HepG2 (cell line): ENCODE measurements around the gene RRAS2. TPM values are rescaled to one million over a fixed set of nuclear protein-coding genes. Genes with fewer than 3 reads are reported as not detected.

ENCODE experiments used
- ATAC-seq: fragments of 200-7000 bp; cut with Tn5 transposase; 3 replicates; pipeline ENCODE4 v1.9.1; 2020; ENCODE audit warnings: mild to moderate bottlenecking, moderate library complexity
- BruUV-seq: library from RNA; stranded (reverse); fragments of 400-500 nt; replicated peaks from 2 replicates; lab custom pipeline; 2021; lab: Mats Ljungman, UMichigan
- CTCF ChIA-PET: fragments of 300-600 bp; formaldehyde crosslinking; extraction: SDS; loops from one replicate; lab custom pipeline; 2021; ENCODE audit warnings: low total read pairs, inconsistent platforms, low intra/inter-chr PET ratio; lab: Yijun Ruan, JAX
- POLR2A ChIA-PET: fragments of 350-600 bp; sonication (Branson Sonifier 250); formaldehyde crosslinking; loops from one replicate; lab custom pipeline; 2020; ENCODE audit warnings: antibody characterized with exemption, inconsistent platforms; lab: Yijun Ruan, JAX
- DNase-seq: peaks from one replicate; pipeline ENCODE4 v3.0.0-alpha.2; 2015; ENCODE audit warnings: low spot score
- FAIRE-seq: peaks from 3 replicates; lab custom pipeline; 2011; peaks lifted over from hg19 to GRCh38; lab: Jason Lieb, UNC
- H2AFZ ChIP-seq: one replicate; pipeline ENCODE4 v1.6.1; 2011; ENCODE audit warnings: low read length, inconsistent platforms
- H3K27ac ChIP-seq: fragments of 300-600 bp; 3 replicates; pipeline ENCODE4 v1.8.0; 2011; ENCODE audit warnings: mixed run types, mild to moderate bottlenecking, mixed read lengths, low read length, inconsistent platforms; ENCODE audit not compliant: insufficient read depth; ENCODE audit errors: extremely low read length
- H3K27me3 ChIP-seq, 2 experiments: fragments of 200-600 bp in 1 of 2; 2 replicates in 1 of 2; 3 replicates in 1 of 2; pipeline versions ENCODE4 v1.6.0 to v1.8.0; 2011; ENCODE audit warnings: low read length in 2 of 2, mild to moderate bottlenecking in 2 of 2, moderate library complexity in 2 of 2, inconsistent platforms in 1 of 2; ENCODE audit not compliant: insufficient read depth in 2 of 2, control insufficient read depth in 1 of 2
- H3K36me3 ChIP-seq, 2 experiments: fragments of 200-600 bp in 1 of 2; replicated peaks in 1 of 2; 2 replicates in 1 of 2; 3 replicates in 1 of 2; pipeline versions ENCODE4 v1.5.1 to v1.8.0; 2011; ENCODE audit warnings: low read length in 2 of 2, inconsistent platforms in 1 of 2; ENCODE audit not compliant: insufficient read depth in 2 of 2, control insufficient read depth in 1 of 2
- H3K4me1 ChIP-seq: 2 replicates; pipeline ENCODE4 v1.5.1; 2012; ENCODE audit warnings: low read length, inconsistent platforms; ENCODE audit not compliant: insufficient read depth
- H3K4me2 ChIP-seq: 2 replicates; pipeline ENCODE4 v1.6.0; 2011; ENCODE audit warnings: low read depth, low read length, inconsistent platforms
- H3K4me3 ChIP-seq, 3 experiments: fragments of 200-600 bp in 1 of 3; sonication (generic), shearing (Covaris generic) in 1 of 3; replicated peaks in 1 of 3; 2 replicates each; pipeline ENCODE4 v1.5.1; 2011 to 2016; ENCODE audit warnings: low read length in 3 of 3, inconsistent platforms in 2 of 3, low read depth in 2 of 3, mild to moderate bottlenecking in 2 of 3, control low read depth in 1 of 3, mixed read lengths in 1 of 3; ENCODE audit not compliant: insufficient read depth in 1 of 3
- H3K79me2 ChIP-seq: one replicate; pipeline ENCODE4 v1.6.1; 2011; ENCODE audit warnings: low read length, inconsistent platforms; ENCODE audit not compliant: insufficient read depth
- H3K9ac ChIP-seq: 2 replicates; pipeline ENCODE4 v1.6.0; 2011; ENCODE audit warnings: mild to moderate bottlenecking, low read depth, low read length, inconsistent platforms; ENCODE audit not compliant: insufficient read depth
- H3K9me3 ChIP-seq: 2 replicates; pipeline ENCODE4 v1.5.1; 2012; ENCODE audit warnings: mild to moderate bottlenecking, low read length
- H4K20me1 ChIP-seq: 2 replicates; pipeline ENCODE4 v1.6.0; 2011; ENCODE audit warnings: inconsistent platforms, mild to moderate bottlenecking, low read length, moderate library complexity; ENCODE audit not compliant: insufficient read depth
- ATF7-NPFF ChIP-seq: sonication (generic); formaldehyde crosslinking; IDR thresholded peaks from 2 replicates; pipeline ENCODE4 v1.8.1; 2023; ENCODE audit warnings: mild to moderate bottlenecking, low read depth, missing genetic modification reagents, moderate library complexity
- CERS6 ChIP-seq: sonication (generic); formaldehyde crosslinking; IDR thresholded peaks from 2 replicates; pipeline ENCODE4 v1.5.0; 2020; ENCODE audit warnings: missing genetic modification reagents
- JARID2 ChIP-seq: sonication (generic); formaldehyde crosslinking; IDR thresholded peaks from 2 replicates; pipeline ENCODE4 v1.8.1; 2023; ENCODE audit warnings: missing genetic modification reagents, inconsistent platforms; ENCODE audit not compliant: insufficient replicate concordance
- RARG ChIP-seq: sonication (generic); formaldehyde crosslinking; IDR thresholded peaks from 2 replicates; pipeline ENCODE4 v1.4.0; 2020; ENCODE audit warnings: low read depth, mild to moderate bottlenecking, missing genetic modification reagents
- RNF2 ChIP-seq: fragments of 450-650 bp; conservative IDR thresholded peaks from 2 replicates; pipeline ENCODE4 v1.6.1; 2016; ENCODE audit warnings: low read depth
- RXRA ChIP-seq: sonication (generic); formaldehyde crosslinking; IDR thresholded peaks from 2 replicates; pipeline ENCODE4 v1.5.1; 2020; ENCODE audit warnings: missing genetic modification reagents
- TRIM24 ChIP-seq: sonication (generic); formaldehyde crosslinking; IDR thresholded peaks from 2 replicates; pipeline ENCODE4 v1.8.0; 2022; ENCODE audit warnings: mild to moderate bottlenecking, missing genetic modification reagents
- ZNF3 ChIP-seq: IDR thresholded peaks from 2 replicates; pipeline ENCODE4 v1.7.0; 2017; ENCODE audit warnings: inconsistent platforms
- ZNF33A ChIP-seq: sonication (generic); formaldehyde crosslinking; IDR thresholded peaks from 2 replicates; pipeline ENCODE4 v1.5.1; 2020; ENCODE audit warnings: missing genetic modification reagents, mild to moderate bottlenecking, moderate library complexity, borderline replicate concordance
- ZNF432 ChIP-seq: sonication (generic); formaldehyde crosslinking; IDR thresholded peaks from 2 replicates; pipeline ENCODE4 v1.5.0; 2020; ENCODE audit warnings: missing genetic modification reagents, mild to moderate bottlenecking, borderline replicate concordance
- ZUFSP ChIP-seq: sonication (generic); formaldehyde crosslinking; IDR thresholded peaks from 2 replicates; pipeline ENCODE4 v1.9.0; 2021; ENCODE audit warnings: missing genetic modification reagents, mild to moderate bottlenecking, borderline replicate concordance
- WGBS: methylation state at CpG from one replicate; pipeline ENCODE4 v1.1.6; 2017; ENCODE audit warnings: low lambda C conversion rate; 5-methylcytosine and 5-hydroxymethylcytosine counted together
- in situ Hi-C: cut with HindIII; loops from 2 replicates; pipeline ENCODE4 v1.10.0; 2017; ENCODE audit warnings: low pct_unique_long_range_greater_than_20kb; ENCODE audit not compliant: extremely low pct_ligation_motif_present
- intact Hi-C: fragments of 100-400 bp; cut with micrococcal nuclease; formaldehyde crosslinking; loops from one replicate; pipeline ENCODE4 v1.10.0; 2022; ENCODE audit not compliant: unreplicated experiment
- polyA plus RNA-seq, 8 experiments: library from polyadenylated mRNA; depleted of rRNA in 3 of 8; stranded (reverse) in 7 of 8; unstranded in 1 of 8; fragments of >200 nt; fragmentation: Illumina TruSeq in 4 of 8; extraction: Trizol in 4 of 8; gene quantifications; 2 replicates each; pipeline versions ENCODE4 v1.2.1 to v1.2.3, GENCODE V29; 2011 to 2016; ENCODE audit warnings: low read depth in 4 of 8, missing spikeins in 1 of 8, mixed read lengths in 1 of 8; ENCODE audit not compliant: insufficient read depth in 1 of 8
- total RNA-seq, 5 experiments: library from RNA; depleted of rRNA; stranded (reverse); fragments of >200 nt; fragmentation: Illumina TruSeq; extraction: Trizol; gene quantifications; 2 replicates each; pipeline ENCODE4 v1.2.3, GENCODE V29; 2016; ENCODE audit warnings: low read depth in 1 of 5
- TF ChIP-seq, protein P1 (sequence below), 2 experiments: sonication (generic) in 1 of 2; formaldehyde crosslinking in 1 of 2; IDR thresholded peaks; 2 replicates each; pipeline versions ENCODE4 v1.5.1 to v1.6.1; 2011 to 2020; ENCODE audit warnings: borderline replicate concordance in 1 of 2, low read depth in 1 of 2, low read length in 1 of 2, mild to moderate bottlenecking in 1 of 2, missing genetic modification reagents in 1 of 2, moderate library complexity in 1 of 2
- TF ChIP-seq, protein P2 (sequence below): sonication (generic); formaldehyde crosslinking; IDR thresholded peaks from 2 replicates; pipeline ENCODE4 v1.5.1; 2020; ENCODE audit warnings: mild to moderate bottlenecking, missing genetic modification reagents, moderate library complexity

Gene RRAS2
- total and polyA plus RNA-seq, 2 of the 13 experiments (the other 11 are each of a cell fraction or from before 2014, with no cell fraction given), result 19.0 to 44.1 TPM

DNA sequence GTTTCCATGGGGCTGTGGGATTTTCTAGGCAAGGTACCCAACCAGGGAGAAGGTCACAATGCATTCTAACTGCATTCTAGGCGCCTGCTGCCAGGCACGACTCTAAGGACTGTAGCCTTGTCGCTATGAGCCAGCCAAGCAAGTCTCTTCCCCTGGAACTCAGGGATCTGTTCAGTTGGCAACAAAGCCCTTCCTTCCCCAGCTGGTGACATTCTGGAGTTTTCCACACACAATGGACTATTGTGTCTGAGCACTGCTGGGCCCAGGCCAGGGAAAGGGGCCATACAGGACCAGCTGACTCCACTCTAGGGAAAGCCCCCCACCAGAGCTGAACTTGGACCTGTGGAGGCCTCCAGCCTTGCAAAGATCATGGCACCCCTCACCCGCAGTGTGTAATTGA is 116.8 kb downstream of the RRAS2 start:
- H3K27me3 ChIP-seq, result peaks cover 0 to 35% of the 10 kb centered on the region in 2 experiments; a peak in 3 of 5 replicates
- FAIRE-seq, result no peak
- DNase-seq, result no peak
- H3K79me2 ChIP-seq, result no peaks in the 10 kb centered on the region
- H3K27ac ChIP-seq, result no peak overlapping the region
- ChIA-PET POLR2A (no interaction called here), CTCF (no interaction called here)
- TF ChIP-seq TRIM24 (CRISPR knock-in tag) (no peak), ATF7-NPFF (CRISPR knock-in tag) (no peak), ZNF3 (CRISPR knock-in tag) (no peak), RARG (CRISPR knock-in tag) (no peak), ZNF33A (CRISPR knock-in tag) (no peak), CERS6 (no peak), RNF2 (no peak), ZNF432 (CRISPR knock-in tag) (no peak), ZUFSP (CRISPR knock-in tag) (no peak), JARID2 (no peak), RXRA (CRISPR knock-in tag) (no peak)
- TF ChIP-seq, protein P1, sequence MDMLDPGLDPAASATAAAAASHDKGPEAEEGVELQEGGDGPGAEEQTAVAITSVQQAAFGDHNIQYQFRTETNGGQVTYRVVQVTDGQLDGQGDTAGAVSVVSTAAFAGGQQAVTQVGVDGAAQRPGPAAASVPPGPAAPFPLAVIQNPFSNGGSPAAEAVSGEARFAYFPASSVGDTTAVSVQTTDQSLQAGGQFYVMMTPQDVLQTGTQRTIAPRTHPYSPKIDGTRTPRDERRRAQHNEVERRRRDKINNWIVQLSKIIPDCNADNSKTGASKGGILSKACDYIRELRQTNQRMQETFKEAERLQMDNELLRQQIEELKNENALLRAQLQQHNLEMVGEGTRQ (IDR thresholded peaks at IDR 0.05; ENCODE audit: low read depth, low read length), result no peak
- TF ChIP-seq, protein P1 (CRISPR knock-in tag; IDR thresholded peaks at IDR 0.05; ENCODE audit: borderline replicate concordance), result no peak
- TF ChIP-seq, protein P2, sequence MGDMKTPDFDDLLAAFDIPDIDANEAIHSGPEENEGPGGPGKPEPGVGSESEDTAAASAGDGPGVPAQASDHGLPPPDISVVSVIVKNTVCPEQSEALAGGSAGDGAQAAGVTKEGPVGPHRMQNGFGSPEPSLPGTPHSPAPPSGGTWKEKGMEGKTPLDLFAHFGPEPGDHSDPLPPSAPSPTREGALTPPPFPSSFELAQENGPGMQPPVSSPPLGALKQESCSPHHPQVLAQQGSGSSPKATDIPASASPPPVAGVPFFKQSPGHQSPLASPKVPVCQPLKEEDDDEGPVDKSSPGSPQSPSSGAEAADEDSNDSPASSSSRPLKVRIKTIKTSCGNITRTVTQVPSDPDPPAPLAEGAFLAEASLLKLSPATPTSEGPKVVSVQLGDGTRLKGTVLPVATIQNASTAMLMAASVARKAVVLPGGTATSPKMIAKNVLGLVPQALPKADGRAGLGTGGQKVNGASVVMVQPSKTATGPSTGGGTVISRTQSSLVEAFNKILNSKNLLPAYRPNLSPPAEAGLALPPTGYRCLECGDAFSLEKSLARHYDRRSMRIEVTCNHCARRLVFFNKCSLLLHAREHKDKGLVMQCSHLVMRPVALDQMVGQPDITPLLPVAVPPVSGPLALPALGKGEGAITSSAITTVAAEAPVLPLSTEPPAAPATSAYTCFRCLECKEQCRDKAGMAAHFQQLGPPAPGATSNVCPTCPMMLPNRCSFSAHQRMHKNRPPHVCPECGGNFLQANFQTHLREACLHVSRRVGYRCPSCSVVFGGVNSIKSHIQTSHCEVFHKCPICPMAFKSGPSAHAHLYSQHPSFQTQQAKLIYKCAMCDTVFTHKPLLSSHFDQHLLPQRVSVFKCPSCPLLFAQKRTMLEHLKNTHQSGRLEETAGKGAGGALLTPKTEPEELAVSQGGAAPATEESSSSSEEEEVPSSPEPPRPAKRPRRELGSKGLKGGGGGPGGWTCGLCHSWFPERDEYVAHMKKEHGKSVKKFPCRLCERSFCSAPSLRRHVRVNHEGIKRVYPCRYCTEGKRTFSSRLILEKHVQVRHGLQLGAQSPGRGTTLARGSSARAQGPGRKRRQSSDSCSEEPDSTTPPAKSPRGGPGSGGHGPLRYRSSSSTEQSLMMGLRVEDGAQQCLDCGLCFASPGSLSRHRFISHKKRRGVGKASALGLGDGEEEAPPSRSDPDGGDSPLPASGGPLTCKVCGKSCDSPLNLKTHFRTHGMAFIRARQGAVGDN (CRISPR knock-in tag), result no peak
- no peaks in the 10 kb centered on the region for H3K36me3 ChIP-seq
- BruUV-seq, result no TSS peak
- H2AFZ ChIP-seq, result no peak overlapping the region
- WGBS, result 8% methylated on average over 4 of the region's 4 CpGs
- H3K4me1 ChIP-seq, result no peaks in the 10 kb centered on the region
- H3K4me3 ChIP-seq, result no peak overlapping the region
- no peak overlapping the region for H3K4me2 ChIP-seq
- ATAC-seq, result no peak
- intact Hi-C loops, result no loop called here
- H3K9ac ChIP-seq, result no peak overlapping the region
- in situ Hi-C loops, result no loop called here
- H4K20me1 ChIP-seq, result no peaks in the 10 kb centered on the region
- no peaks in the 10 kb centered on the region for H3K9me3 ChIP-seq
